Smooth muscle cell (in vitro differentiated cells): ENCODE results near the gene IRF9. TPM values are rescaled to one million over a fixed set of nuclear protein-coding genes. Genes with fewer than 3 reads are reported as not detected.

Experiments used
- DNase-seq: peaks from one replicate; lab custom pipeline; 2025; ENCODE audit not compliant: unreplicated experiment; lab: John Stamatoyannopoulos, UW
- H2AFZ ChIP-seq: fragments of 200-600 bp; sonication (generic); 2 replicates; pipeline ENCODE4 v1.6.0; 2016; ENCODE audit warnings: antibody characterized with exemption, low read depth, mild to moderate bottlenecking
- H3F3A ChIP-seq: fragments of 200-600 bp; sonication (generic); 2 replicates; pipeline ENCODE4 v1.6.0; 2017; ENCODE audit warnings: antibody characterized with exemption, low read depth
- H3K27ac ChIP-seq: fragments of 200-600 bp; sonication (generic); 2 replicates; pipeline ENCODE4 v1.5.1; 2016; ENCODE audit warnings: low read depth, mild to moderate bottlenecking
- H3K27me3 ChIP-seq: fragments of 200-600 bp; sonication (generic); 2 replicates; pipeline ENCODE4 v1.6.1; 2016; ENCODE audit warnings: low read depth, mild to moderate bottlenecking
- H3K36me3 ChIP-seq: fragments of 200-600 bp; sonication (generic); 2 replicates; pipeline ENCODE4 v1.5.1; 2016; ENCODE audit warnings: low read depth
- H3K4me1 ChIP-seq: fragments of 200-600 bp; sonication (generic); 2 replicates; pipeline ENCODE4 v1.5.1; 2016; ENCODE audit warnings: low read depth
- H3K4me2 ChIP-seq: fragments of 200-600 bp; sonication (generic); 2 replicates; pipeline ENCODE4 v1.6.0; 2016; ENCODE audit warnings: mild to moderate bottlenecking
- H3K4me3 ChIP-seq: fragments of 200-600 bp; sonication (generic); 2 replicates; pipeline ENCODE4 v1.5.1; 2016; ENCODE audit warnings: mild to moderate bottlenecking
- H3K79me2 ChIP-seq: fragments of 200-600 bp; sonication (generic); 2 replicates; pipeline ENCODE4 v1.6.0; 2016; ENCODE audit warnings: low read depth, mild to moderate bottlenecking
- H3K9ac ChIP-seq: fragments of 200-600 bp; sonication (generic); 2 replicates; pipeline ENCODE4 v1.6.0; 2016; ENCODE audit warnings: low read depth
- H3K9me3 ChIP-seq: fragments of 200-600 bp; sonication (generic); replicated peaks from 2 replicates; pipeline ENCODE4 v1.5.1; 2016; ENCODE audit warnings: low read depth
- H4K20me1 ChIP-seq: fragments of 200-600 bp; sonication (generic); 2 replicates; pipeline ENCODE4 v1.6.0; 2016; ENCODE audit warnings: low read depth
- WGBS: methylation state at CpG from one replicate; pipeline ENCODE4 v1.1.7; 2016; ENCODE audit warnings: low lambda C conversion rate; 5-methylcytosine and 5-hydroxymethylcytosine counted together
- polyA plus RNA-seq: library from polyadenylated mRNA; unstranded; fragments of >200 nt; fragmentation: Nextera tagmentation; extraction: Ambion mirVana; gene quantifications from 2 replicates; pipeline ENCODE4 v1.2.1, GENCODE V29; 2016
- total RNA-seq: library from RNA; depleted of rRNA; stranded (reverse); fragments of >200 nt; gene quantifications from 2 replicates; pipeline ENCODE4 v1.2.3, GENCODE V29; 2014
- TF ChIP-seq, protein P1 (sequence below): fragments of 200-600 bp; sonication (generic); IDR thresholded peaks from 2 replicates; pipeline ENCODE4 v1.5.1; 2017; ENCODE audit warnings: borderline replicate concordance, mild to moderate bottlenecking, antibody characterized with exemption; ENCODE audit not compliant: insufficient read depth, poor library complexity, severe bottlenecking

IRF9 gene
- total and polyA plus RNA-seq, 2 experiments from 2014 or later: 42.0 to 42.7 TPM

DNA sequence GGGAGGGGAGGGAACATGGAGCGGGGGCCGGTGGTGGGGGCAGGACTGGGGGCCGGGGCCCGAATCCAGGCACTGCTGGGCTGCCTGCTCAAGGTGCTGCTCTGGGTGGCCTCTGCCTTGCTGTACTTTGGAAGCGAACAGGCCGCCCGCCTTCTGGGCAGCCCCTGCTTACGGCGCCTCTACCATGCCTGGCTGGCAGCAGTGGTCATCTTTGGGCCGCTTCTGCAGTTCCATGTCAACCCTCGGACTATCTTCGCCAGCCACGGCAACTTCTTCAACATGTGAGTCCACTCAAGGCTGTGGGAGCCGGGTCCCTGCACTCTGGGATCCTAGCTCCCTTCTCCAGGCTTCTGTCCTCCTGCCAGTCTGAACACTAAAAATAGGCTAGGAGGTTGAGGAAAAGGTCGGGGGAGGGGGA, 29.5 kb upstream of the IRF9 start:
- TF ChIP-seq, protein P1, sequence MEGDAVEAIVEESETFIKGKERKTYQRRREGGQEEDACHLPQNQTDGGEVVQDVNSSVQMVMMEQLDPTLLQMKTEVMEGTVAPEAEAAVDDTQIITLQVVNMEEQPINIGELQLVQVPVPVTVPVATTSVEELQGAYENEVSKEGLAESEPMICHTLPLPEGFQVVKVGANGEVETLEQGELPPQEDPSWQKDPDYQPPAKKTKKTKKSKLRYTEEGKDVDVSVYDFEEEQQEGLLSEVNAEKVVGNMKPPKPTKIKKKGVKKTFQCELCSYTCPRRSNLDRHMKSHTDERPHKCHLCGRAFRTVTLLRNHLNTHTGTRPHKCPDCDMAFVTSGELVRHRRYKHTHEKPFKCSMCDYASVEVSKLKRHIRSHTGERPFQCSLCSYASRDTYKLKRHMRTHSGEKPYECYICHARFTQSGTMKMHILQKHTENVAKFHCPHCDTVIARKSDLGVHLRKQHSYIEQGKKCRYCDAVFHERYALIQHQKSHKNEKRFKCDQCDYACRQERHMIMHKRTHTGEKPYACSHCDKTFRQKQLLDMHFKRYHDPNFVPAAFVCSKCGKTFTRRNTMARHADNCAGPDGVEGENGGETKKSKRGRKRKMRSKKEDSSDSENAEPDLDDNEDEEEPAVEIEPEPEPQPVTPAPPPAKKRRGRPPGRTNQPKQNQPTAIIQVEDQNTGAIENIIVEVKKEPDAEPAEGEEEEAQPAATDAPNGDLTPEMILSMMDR: no peak
- no peaks in the 10 kb centered on the region for H3F3A ChIP-seq
- no peaks in the 10 kb centered on the region for H3K79me2 ChIP-seq
- no peaks in the 10 kb centered on the region for H3K27me3 ChIP-seq
- H4K20me1 ChIP-seq: no peaks in the 10 kb centered on the region
- H3K4me2 ChIP-seq: no peak overlapping the region
- no peaks in the 10 kb centered on the region for H3K36me3 ChIP-seq
- no peak overlapping the region for H2AFZ ChIP-seq
- 84% methylated on average over 7 of the region's 15 CpGs for WGBS
- no peaks in the 10 kb centered on the region for H3K9me3 ChIP-seq
- H3K27ac ChIP-seq: no peak overlapping the region
- no peak overlapping the region for H3K4me3 ChIP-seq
- H3K4me1 ChIP-seq: peaks cover 5% of the 10 kb centered on the region
- DNase-seq: no peak
- no peak overlapping the region for H3K9ac ChIP-seq

DNA sequence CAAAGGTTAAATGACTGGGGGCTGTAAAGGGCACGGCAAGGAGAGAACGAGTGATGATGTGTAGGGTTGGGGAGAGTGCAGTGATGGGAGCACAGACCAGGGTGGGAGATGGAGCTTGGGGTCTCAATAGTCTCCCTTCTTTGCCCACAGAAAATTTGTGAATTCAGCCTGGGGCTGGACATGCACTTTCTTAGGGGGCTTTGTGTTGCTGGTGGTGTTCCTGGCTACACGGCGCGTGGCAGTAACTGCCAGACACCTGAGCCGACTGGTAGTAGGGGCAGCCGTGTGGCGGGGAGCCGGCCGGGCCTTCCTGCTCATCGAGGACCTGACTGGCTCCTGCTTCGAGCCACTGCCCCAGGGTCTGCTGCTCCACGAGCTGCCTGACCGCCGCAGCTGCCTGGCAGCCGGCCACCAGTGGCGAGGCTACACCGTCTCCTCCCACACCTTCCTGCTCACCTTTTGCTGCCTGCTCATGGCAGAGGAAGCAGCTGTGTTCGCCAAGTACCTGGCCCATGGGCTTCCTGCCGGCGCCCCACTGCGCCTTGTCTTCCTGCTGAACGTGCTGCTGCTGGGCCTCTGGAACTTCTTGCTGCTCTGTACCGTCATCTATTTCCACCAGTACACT, 28.9 kb upstream of the IRF9 start:
- Histone ChIP-seq H3K27me3 (no peaks in the 10 kb centered on the region), H4K20me1 (no peaks in the 10 kb centered on the region), H2AFZ (no peak overlapping the region), H3K4me1 (peaks cover 10% of the 10 kb centered on the region), H3K27ac (no peak overlapping the region), H3K4me3 (no peak overlapping the region), H3K9me3 (no peaks in the 10 kb centered on the region), H3K4me2 (no peak overlapping the region), H3F3A (no peaks in the 10 kb centered on the region), H3K36me3 (no peaks in the 10 kb centered on the region), H3K79me2 (no peaks in the 10 kb centered on the region), H3K9ac (no peak overlapping the region)
- no peak for DNase-seq
- TF ChIP-seq, protein P1: no peak
- WGBS: 88% methylated on average over 23 of the region's 24 CpGs

DNA sequence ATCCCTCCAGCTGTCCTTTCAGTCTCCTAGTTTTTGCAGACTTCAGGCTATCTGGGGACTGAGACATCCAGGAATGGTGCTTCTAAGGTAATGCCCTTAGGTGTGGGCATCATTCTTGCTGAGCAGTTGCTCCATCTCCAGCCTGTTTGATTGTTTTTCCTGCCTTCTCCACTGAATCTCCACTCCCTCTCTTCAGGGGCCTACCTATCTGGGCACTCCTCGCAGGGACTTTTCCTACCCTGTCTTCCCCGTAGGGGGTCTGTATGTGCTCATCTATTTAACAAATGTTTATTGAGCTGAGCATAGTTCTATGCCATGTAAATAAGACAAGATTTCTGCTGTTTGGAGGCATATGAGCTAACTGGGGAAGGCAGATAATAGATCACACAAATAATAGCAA, 28.1 kb upstream of the IRF9 start:
- 92% methylated on average over 2 of the region's 2 CpGs for WGBS
- no peak overlapping the region for H3K4me3 ChIP-seq
- no peak overlapping the region for H2AFZ ChIP-seq
- TF ChIP-seq, protein P1: no peak
- no peak overlapping the region for H3K27ac ChIP-seq
- H3K36me3 ChIP-seq: no peaks in the 10 kb centered on the region
- no peaks in the 10 kb centered on the region for H3K9me3 ChIP-seq
- no peaks in the 10 kb centered on the region for H3K27me3 ChIP-seq
- no peaks in the 10 kb centered on the region for H3F3A ChIP-seq
- H4K20me1 ChIP-seq: no peaks in the 10 kb centered on the region
- H3K4me1 ChIP-seq: peaks cover 10% of the 10 kb centered on the region
- no peak overlapping the region for H3K4me2 ChIP-seq
- DNase-seq: no peak
- no peak overlapping the region for H3K9ac ChIP-seq
- H3K79me2 ChIP-seq: no peaks in the 10 kb centered on the region

DNA sequence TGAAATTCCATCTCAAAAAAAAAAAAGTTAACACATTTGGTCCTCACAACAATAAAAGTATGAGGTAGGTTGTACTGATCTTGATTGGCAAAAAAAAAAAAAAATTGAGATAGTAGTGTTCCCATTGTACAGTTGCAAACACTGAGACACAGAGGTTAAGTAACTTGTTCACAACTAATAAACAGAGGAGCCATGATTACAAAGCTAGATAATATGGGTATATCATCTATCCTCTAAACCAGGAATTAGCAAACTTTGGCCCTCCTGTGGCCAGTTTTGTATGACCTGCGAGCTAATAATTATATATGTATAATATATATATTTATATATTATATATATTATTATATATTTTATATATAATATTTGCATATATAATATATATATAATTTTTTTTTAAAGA, 27.3 kb upstream of the IRF9 start:
- no peaks in the 10 kb centered on the region for H3F3A ChIP-seq
- no peaks in the 10 kb centered on the region for H3K27me3 ChIP-seq
- WGBS: 94% methylated on average over 1 of the region's 1 CpG
- TF ChIP-seq, protein P1: no peak
- peaks cover 10% of the 10 kb centered on the region for H3K4me1 ChIP-seq
- H3K36me3 ChIP-seq: no peaks in the 10 kb centered on the region
- H3K9ac ChIP-seq: no peak overlapping the region
- DNase-seq: no peak
- no peak overlapping the region for H3K4me3 ChIP-seq
- no peaks in the 10 kb centered on the region for H3K9me3 ChIP-seq
- no peak overlapping the region for H3K27ac ChIP-seq
- no peaks in the 10 kb centered on the region for H3K79me2 ChIP-seq
- H3K4me2 ChIP-seq: no peak overlapping the region
- H2AFZ ChIP-seq: no peak overlapping the region
- no peaks in the 10 kb centered on the region for H4K20me1 ChIP-seq
